KMS-11 (cell line): Measurements from ENCODE around the gene FAF1.

Experiments used
- H2AFZ ChIP-seq: fragments of 200-600 bp; sonication (generic); 2 replicates; pipeline ENCODE4 v1.6.1; 2016; ENCODE audit warnings: antibody characterized with exemption, mixed run types, low read depth
- H3K27ac ChIP-seq: fragments of 200-600 bp; sonication (generic); 2 replicates; pipeline ENCODE4 v1.6.1; 2016; ENCODE audit warnings: mild to moderate bottlenecking, mixed run types
- H3K27me3 ChIP-seq: fragments of 200-600 bp; sonication (generic); 2 replicates; pipeline ENCODE4 v1.6.1; 2017; ENCODE audit warnings: mild to moderate bottlenecking, low read depth, mixed run types, moderate library complexity; ENCODE audit not compliant: insufficient read depth
- H3K36me3 ChIP-seq: fragments of 200-600 bp; sonication (generic); 2 replicates; pipeline ENCODE4 v1.6.1; 2017; ENCODE audit warnings: mild to moderate bottlenecking, mixed run types; ENCODE audit not compliant: insufficient read depth
- H3K4me1 ChIP-seq: fragments of 200-600 bp; sonication (generic); 2 replicates; pipeline ENCODE4 v1.6.1; 2016; ENCODE audit warnings: mild to moderate bottlenecking, low read depth, mixed run types; ENCODE audit not compliant: poor library complexity, severe bottlenecking
- H3K4me2 ChIP-seq: fragments of 200-600 bp; sonication (generic); 2 replicates; pipeline ENCODE4 v1.7.0; 2016; ENCODE audit warnings: mild to moderate bottlenecking, mixed run types
- H3K4me3 ChIP-seq: fragments of 200-600 bp; sonication (generic); IDR thresholded peaks from 2 replicates; pipeline ENCODE4 v1.6.1; 2017; ENCODE audit warnings: low read depth, low read length, mixed read lengths; ENCODE audit not compliant: insufficient read depth
- H3K79me2 ChIP-seq: fragments of 200-600 bp; sonication (generic); 2 replicates; pipeline ENCODE4 v1.6.1; 2016; ENCODE audit warnings: low read depth, mixed run types; ENCODE audit not compliant: insufficient read depth
- H3K9ac ChIP-seq: fragments of 200-600 bp; sonication (generic); 2 replicates; pipeline ENCODE4 v1.6.1; 2016; ENCODE audit warnings: mild to moderate bottlenecking, mixed run types
- H4K20me1 ChIP-seq: fragments of 200-600 bp; sonication (generic); 2 replicates; pipeline ENCODE4 v1.6.1; 2016; ENCODE audit warnings: mild to moderate bottlenecking, mixed run types; ENCODE audit not compliant: insufficient read depth
- TF ChIP-seq, protein P1 (sequence below): fragments of 200-600 bp; sonication (generic); conservative IDR thresholded peaks from 2 replicates; pipeline ENCODE4 v1.6.1; 2017; ENCODE audit warnings: low read depth, mild to moderate bottlenecking, antibody characterized with exemption, low read length, moderate library complexity, mixed read lengths

FAF1 gene

DNA sequence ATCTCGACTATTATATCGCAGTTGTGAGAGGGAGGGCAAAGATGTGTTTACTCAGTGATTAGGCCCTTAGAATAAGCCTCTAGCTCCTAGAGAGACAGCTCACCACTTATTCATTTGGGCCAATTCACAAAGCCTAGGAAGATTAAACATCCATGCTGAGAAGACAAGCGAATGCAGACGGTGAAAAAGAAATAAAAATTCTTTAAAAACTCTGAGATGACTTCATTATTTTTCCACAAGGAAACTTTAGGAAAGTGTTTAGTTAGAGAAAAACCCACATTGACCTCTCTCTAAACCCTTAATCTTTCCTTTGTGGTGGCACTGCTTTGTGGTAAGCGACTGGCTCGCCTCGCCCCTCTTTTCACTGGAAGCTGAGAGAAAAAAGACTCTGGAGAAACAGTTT is 390.0 kb downstream of the FAF1 start:
- H2AFZ ChIP-seq, result no peak overlapping the region
- no peak overlapping the region for H3K27ac ChIP-seq
- H3K36me3 ChIP-seq, result no peaks in the 10 kb centered on the region
- no peaks in the 10 kb centered on the region for H4K20me1 ChIP-seq
- no peaks in the 10 kb centered on the region for H3K27me3 ChIP-seq
- H3K4me1 ChIP-seq, result no peaks in the 10 kb centered on the region
- TF ChIP-seq, protein P1, sequence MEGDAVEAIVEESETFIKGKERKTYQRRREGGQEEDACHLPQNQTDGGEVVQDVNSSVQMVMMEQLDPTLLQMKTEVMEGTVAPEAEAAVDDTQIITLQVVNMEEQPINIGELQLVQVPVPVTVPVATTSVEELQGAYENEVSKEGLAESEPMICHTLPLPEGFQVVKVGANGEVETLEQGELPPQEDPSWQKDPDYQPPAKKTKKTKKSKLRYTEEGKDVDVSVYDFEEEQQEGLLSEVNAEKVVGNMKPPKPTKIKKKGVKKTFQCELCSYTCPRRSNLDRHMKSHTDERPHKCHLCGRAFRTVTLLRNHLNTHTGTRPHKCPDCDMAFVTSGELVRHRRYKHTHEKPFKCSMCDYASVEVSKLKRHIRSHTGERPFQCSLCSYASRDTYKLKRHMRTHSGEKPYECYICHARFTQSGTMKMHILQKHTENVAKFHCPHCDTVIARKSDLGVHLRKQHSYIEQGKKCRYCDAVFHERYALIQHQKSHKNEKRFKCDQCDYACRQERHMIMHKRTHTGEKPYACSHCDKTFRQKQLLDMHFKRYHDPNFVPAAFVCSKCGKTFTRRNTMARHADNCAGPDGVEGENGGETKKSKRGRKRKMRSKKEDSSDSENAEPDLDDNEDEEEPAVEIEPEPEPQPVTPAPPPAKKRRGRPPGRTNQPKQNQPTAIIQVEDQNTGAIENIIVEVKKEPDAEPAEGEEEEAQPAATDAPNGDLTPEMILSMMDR, result no peak
- no peak overlapping the region for H3K4me3 ChIP-seq
- H3K4me2 ChIP-seq, result no peak overlapping the region
- H3K9ac ChIP-seq, result no peak overlapping the region
- H3K79me2 ChIP-seq, result no peaks in the 10 kb centered on the region

DNA sequence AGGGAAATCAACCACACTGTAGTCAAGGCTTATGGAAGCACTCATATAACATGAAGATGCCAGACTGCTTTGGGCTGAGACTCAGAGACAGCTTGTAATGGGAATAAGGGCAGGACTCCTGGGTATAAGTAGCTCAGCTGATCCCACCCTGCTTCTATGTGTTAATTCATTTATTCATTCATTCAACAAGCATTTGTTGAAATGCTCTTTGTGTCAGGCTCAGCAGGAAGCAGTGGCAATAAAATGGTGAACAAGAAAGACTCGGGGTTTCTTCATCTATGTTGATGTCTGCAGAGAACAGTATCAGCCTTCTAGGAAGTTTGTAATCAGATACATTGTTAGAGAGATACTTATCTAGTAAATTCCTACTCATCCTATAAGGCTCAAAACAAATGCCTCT is 391.3 kb downstream of the FAF1 start:
- no peak overlapping the region for H3K4me2 ChIP-seq
- H3K79me2 ChIP-seq, result no peaks in the 10 kb centered on the region
- H3K9ac ChIP-seq, result no peak overlapping the region
- H4K20me1 ChIP-seq, result no peaks in the 10 kb centered on the region
- no peaks in the 10 kb centered on the region for H3K27me3 ChIP-seq
- TF ChIP-seq, protein P1, result no peak
- no peaks in the 10 kb centered on the region for H3K4me1 ChIP-seq
- no peaks in the 10 kb centered on the region for H3K36me3 ChIP-seq
- H2AFZ ChIP-seq, result no peak overlapping the region
- no peak overlapping the region for H3K27ac ChIP-seq
- H3K4me3 ChIP-seq, result no peak overlapping the region

DNA sequence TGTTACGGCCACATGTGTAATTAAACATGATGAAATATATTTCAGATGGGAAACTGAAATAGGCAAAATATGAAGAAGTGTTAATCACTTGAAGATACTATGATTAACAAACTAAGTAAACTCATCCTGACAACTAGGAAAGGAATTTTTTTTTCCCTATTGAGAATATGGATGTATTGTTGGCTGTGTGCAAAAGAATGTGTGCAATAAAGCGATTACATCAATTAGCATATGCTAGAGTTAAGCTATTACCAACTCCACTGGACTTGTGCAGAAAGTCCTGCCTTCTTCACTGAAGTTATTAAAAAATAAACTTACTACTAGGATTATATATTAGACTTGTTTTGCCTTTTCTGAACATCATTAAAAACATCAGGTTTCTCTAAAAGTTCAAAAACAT is 393.7 kb downstream of the FAF1 start:
- Histone ChIP-seq H3K4me1 (no peaks in the 10 kb centered on the region), H3K79me2 (no peaks in the 10 kb centered on the region), H3K9ac (no peak overlapping the region), H3K36me3 (no peaks in the 10 kb centered on the region), H4K20me1 (no peaks in the 10 kb centered on the region), H3K4me2 (no peak overlapping the region), H3K27me3 (no peaks in the 10 kb centered on the region), H3K27ac (no peak overlapping the region), H2AFZ (no peak overlapping the region), H3K4me3 (no peak overlapping the region)
- TF ChIP-seq, protein P1, result no peak

DNA sequence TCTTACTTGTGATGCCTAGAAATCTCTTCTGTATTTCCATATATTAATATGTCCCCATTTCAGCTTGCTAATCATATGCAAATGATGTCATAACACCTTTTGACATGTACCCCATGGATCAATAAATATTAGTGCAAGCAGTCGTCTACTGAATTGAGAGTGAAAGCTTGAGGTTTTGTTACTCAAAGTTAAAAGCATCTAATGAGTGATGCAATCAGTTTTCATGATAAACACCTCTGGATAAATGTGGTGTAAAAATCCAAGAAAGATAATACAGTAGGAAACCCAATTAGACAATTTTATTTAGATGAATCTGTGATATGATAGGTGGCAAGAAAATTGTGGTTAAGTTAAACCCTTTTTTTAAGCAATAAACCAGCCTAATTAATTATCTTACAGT is 395.6 kb downstream of the FAF1 start:
- no peak overlapping the region for H3K4me3 ChIP-seq
- H2AFZ ChIP-seq, result no peak overlapping the region
- no peaks in the 10 kb centered on the region for H3K27me3 ChIP-seq
- no peaks in the 10 kb centered on the region for H4K20me1 ChIP-seq
- TF ChIP-seq, protein P1, result no peak
- H3K79me2 ChIP-seq, result no peaks in the 10 kb centered on the region
- H3K4me2 ChIP-seq, result no peak overlapping the region
- H3K9ac ChIP-seq, result no peak overlapping the region
- no peaks in the 10 kb centered on the region for H3K4me1 ChIP-seq
- H3K36me3 ChIP-seq, result no peaks in the 10 kb centered on the region
- H3K27ac ChIP-seq, result no peak overlapping the region

DNA sequence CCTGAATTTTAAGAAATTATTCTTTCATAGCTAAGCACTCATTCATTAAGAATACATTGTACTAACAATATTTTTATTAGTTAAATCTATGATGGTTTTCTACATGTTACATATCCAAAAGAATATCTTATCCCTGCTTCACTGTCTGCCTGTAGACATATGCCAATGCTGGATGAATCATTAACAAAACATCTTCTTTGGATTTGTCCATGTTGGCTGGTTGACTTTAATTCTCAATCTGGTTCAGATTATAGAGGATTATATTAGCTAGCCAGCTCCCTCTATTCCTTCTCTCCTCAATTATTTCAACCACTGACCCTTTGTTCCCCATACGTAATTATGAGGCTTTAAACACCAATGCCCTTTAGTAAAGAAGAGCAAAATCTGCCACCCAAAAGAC is 398.0 kb downstream of the FAF1 start:
- Histone ChIP-seq H3K4me1 (no peaks in the 10 kb centered on the region), H3K27me3 (no peaks in the 10 kb centered on the region), H3K79me2 (no peaks in the 10 kb centered on the region), H3K4me3 (no peak overlapping the region), H3K4me2 (no peak overlapping the region), H3K9ac (no peak overlapping the region), H3K27ac (no peak overlapping the region), H4K20me1 (no peaks in the 10 kb centered on the region), H3K36me3 (no peaks in the 10 kb centered on the region), H2AFZ (no peak overlapping the region)
- TF ChIP-seq, protein P1, result no peak
